Measurements from ENCODE around the gene TRMT1. TPM values are rescaled to one million over a fixed set of nuclear protein-coding genes. Genes with fewer than 3 reads are reported as not detected.

The TRMT1 gene
- total RNA-seq, 4 donors from 2014 or later = 31.7 to 47.9 (median 45.0) TPM

- no peak for DNase-seq
- Histone ChIP-seq H3K9me3 (no peaks in the 10 kb centered on the region), H3K36me3 (no peaks in the 10 kb centered on the region), H3K27ac (peak overlapping the region; percentile 41 to 78 (median 70)), H3K27me3 (no peaks in the 10 kb centered on the region), H3K4me3 (no peak overlapping the region), H3K4me1 (peaks cover 21 to 27% of the 10 kb centered on the region in 2 donors)
- intact Hi-C loops (cut with DNase I; ENCODE audit: low total_unique reads) = no loop called here
- no peak for TF ChIP-seq POLR2A (IDR thresholded peaks at IDR 0.05)
- TF ChIP-seq, protein P1, sequence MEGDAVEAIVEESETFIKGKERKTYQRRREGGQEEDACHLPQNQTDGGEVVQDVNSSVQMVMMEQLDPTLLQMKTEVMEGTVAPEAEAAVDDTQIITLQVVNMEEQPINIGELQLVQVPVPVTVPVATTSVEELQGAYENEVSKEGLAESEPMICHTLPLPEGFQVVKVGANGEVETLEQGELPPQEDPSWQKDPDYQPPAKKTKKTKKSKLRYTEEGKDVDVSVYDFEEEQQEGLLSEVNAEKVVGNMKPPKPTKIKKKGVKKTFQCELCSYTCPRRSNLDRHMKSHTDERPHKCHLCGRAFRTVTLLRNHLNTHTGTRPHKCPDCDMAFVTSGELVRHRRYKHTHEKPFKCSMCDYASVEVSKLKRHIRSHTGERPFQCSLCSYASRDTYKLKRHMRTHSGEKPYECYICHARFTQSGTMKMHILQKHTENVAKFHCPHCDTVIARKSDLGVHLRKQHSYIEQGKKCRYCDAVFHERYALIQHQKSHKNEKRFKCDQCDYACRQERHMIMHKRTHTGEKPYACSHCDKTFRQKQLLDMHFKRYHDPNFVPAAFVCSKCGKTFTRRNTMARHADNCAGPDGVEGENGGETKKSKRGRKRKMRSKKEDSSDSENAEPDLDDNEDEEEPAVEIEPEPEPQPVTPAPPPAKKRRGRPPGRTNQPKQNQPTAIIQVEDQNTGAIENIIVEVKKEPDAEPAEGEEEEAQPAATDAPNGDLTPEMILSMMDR (IDR thresholded peaks at IDR 0.05 in 4 of 5, conservative IDR thresholded peaks at IDR 0.05 in 1 of 5) = peak in 1 of 5 experiments; percentile 28
- in situ Hi-C loops (cut with MboI; ENCODE audit: low sequenced_read_pairs in 4 of 4) = loop anchor here (5.0 to 10.0 kb wide), 2 partner anchors 109 to 117 kb away; no protein-coding TSS in a partner anchor
- ATAC-seq = no peak
Measured at GRCh38 chr19:13094106-13094504, 22.4 kb downstream of the TRMT1 start.

- DNase-seq = peak; percentile 60 to 83
- in situ Hi-C loops (cut with MboI; ENCODE audit: low sequenced_read_pairs in 4 of 4) = loop anchor here (5.0 to 10.0 kb wide), 2 partner anchors 109 to 116 kb away; no protein-coding TSS in a partner anchor
- intact Hi-C loops (cut with DNase I; ENCODE audit: low total_unique reads) = loop anchor here (1.0 kb wide), 1 partner anchor 115 kb away; no protein-coding TSS in a partner anchor
- Histone ChIP-seq H3K27ac (peak overlapping the region; percentile 66 to 78 (median 74)), H3K4me3 (no peak overlapping the region), H3K4me1 (peaks cover 15 to 26% of the 10 kb centered on the region in 2 donors), H3K9me3 (no peaks in the 10 kb centered on the region), H3K27me3 (no peaks in the 10 kb centered on the region), H3K36me3 (no peaks in the 10 kb centered on the region)
- no peak for TF ChIP-seq POLR2A (IDR thresholded peaks at IDR 0.05)
- TF ChIP-seq, protein P1 (IDR thresholded peaks at IDR 0.05 in 4 of 5, conservative IDR thresholded peaks at IDR 0.05 in 1 of 5) = peak; percentile 94 to 99 (median 97)
- ATAC-seq = peak; percentile 73 to 82
Measured at GRCh38 chr19:13093407-13094105, 23.0 kb downstream of the TRMT1 start.

DNA sequence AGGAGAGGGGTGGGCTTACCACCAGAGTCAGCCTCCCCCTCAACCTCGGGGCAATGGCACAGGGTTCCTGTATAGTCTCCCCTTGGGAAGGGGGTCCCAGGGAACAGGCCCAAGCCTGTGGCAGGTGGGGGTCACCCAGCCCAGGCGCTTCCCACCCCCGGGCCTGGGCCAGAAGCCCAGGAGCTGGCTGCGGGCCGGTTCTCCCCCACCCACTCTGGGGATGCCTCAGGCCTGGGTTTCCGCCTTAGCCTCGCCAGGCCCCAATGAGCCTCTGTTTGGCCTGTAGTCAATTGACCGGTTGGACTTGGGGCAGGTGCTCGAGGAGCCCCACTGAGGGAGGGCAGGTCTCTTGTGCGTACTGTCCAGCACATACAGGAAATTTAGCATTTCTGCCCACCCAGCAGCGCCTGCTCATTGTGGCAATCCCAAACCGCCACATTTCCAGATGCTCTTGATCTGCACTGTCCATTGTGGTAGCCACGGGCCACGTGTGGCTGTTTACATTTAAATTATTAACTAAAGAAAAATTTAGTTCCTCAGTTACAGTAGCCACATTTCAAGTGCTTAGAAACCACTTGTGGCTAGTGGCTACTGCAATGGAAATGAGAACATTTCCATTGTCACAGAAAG is 23.8 kb downstream of the TRMT1 start:
- no peaks in the 10 kb centered on the region for H3K36me3 ChIP-seq
- H3K4me1 ChIP-seq = peaks cover 15 to 17% of the 10 kb centered on the region in 2 donors
- DNase-seq (no peak), ATAC-seq (no peak)
- no peak for TF ChIP-seq POLR2A (IDR thresholded peaks at IDR 0.05)
- TF ChIP-seq, protein P1 (IDR thresholded peaks at IDR 0.05 in 4 of 5, conservative IDR thresholded peaks at IDR 0.05 in 1 of 5) = no peak
- intact Hi-C loops (cut with DNase I; ENCODE audit: low total_unique reads) (loop anchor here (1.0 kb wide), 1 partner anchor 114 kb away; no protein-coding TSS in a partner anchor), in situ Hi-C loops (cut with MboI; ENCODE audit: low sequenced_read_pairs in 4 of 4) (loop anchor here (5.0 to 10.0 kb wide), 2 partner anchors 108 to 115 kb away; no protein-coding TSS in a partner anchor)
- peak overlapping the region; percentile 66 to 78 (median 74) for H3K27ac ChIP-seq
- no peaks in the 10 kb centered on the region for H3K9me3 ChIP-seq
- no peaks in the 10 kb centered on the region for H3K27me3 ChIP-seq
- no peak overlapping the region for H3K4me3 ChIP-seq

- DNase-seq (no peak), ATAC-seq (no peak)
- H3K4me3 ChIP-seq = no peak overlapping the region
- H3K27ac ChIP-seq = peak overlapping the region; percentile 66 to 78 (median 74)
- H3K27me3 ChIP-seq = no peaks in the 10 kb centered on the region
- in situ Hi-C loops (cut with MboI; ENCODE audit: low sequenced_read_pairs in 4 of 4) = loop anchor here (5.0 to 10.0 kb wide), 2 partner anchors 107 to 115 kb away; no protein-coding TSS in a partner anchor
- no peaks in the 10 kb centered on the region for H3K36me3 ChIP-seq
- intact Hi-C loops (cut with DNase I; ENCODE audit: low total_unique reads) = no loop called here
- H3K9me3 ChIP-seq = no peaks in the 10 kb centered on the region
- peaks cover 14 to 15% of the 10 kb centered on the region in 2 donors for H3K4me1 ChIP-seq
- TF ChIP-seq, protein P1 (IDR thresholded peaks at IDR 0.05 in 4 of 5, conservative IDR thresholded peaks at IDR 0.05 in 1 of 5) = no peak
- TF ChIP-seq POLR2A (IDR thresholded peaks at IDR 0.05) = no peak
Measured at GRCh38 chr19:13092158-13092543, 24.4 kb downstream of the TRMT1 start.
